ENCODE data around the gene TBL1X. TPM values are rescaled to one million over a fixed set of nuclear protein-coding genes. Genes with fewer than 3 reads are reported as not detected.

Gene TBL1X
- total and polyA plus RNA-seq, 2 of the 13 experiments (the other 11 are each of a cell fraction or from before 2014, with no cell fraction given): 17.6 to 19.9 TPM

- TF ChIP-seq, protein P1, sequence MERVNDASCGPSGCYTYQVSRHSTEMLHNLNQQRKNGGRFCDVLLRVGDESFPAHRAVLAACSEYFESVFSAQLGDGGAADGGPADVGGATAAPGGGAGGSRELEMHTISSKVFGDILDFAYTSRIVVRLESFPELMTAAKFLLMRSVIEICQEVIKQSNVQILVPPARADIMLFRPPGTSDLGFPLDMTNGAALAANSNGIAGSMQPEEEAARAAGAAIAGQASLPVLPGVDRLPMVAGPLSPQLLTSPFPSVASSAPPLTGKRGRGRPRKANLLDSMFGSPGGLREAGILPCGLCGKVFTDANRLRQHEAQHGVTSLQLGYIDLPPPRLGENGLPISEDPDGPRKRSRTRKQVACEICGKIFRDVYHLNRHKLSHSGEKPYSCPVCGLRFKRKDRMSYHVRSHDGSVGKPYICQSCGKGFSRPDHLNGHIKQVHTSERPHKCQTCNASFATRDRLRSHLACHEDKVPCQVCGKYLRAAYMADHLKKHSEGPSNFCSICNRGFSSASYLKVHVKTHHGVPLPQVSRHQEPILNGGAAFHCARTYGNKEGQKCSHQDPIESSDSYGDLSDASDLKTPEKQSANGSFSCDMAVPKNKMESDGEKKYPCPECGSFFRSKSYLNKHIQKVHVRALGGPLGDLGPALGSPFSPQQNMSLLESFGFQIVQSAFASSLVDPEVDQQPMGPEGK (CRISPR knock-in tag; IDR thresholded peaks at IDR 0.05): peak; percentile 73
- TF ChIP-seq ZNF781 (CRISPR knock-in tag; IDR thresholded peaks at IDR 0.05; ENCODE audit: borderline replicate concordance, not compliant biosample characterization) (no peak), ZKSCAN8 (CRISPR knock-in tag; IDR thresholded peaks at IDR 0.05; ENCODE audit: borderline replicate concordance) (no peak), ZFP90 (CRISPR knock-in tag; IDR thresholded peaks at IDR 0.05; ENCODE audit: borderline replicate concordance) (no peak), NFKB2 (CRISPR knock-in tag; IDR thresholded peaks at IDR 0.05; ENCODE audit: borderline replicate concordance) (no peak), ZFP62 (CRISPR knock-in tag; IDR thresholded peaks at IDR 0.05) (no peak), MYNN (CRISPR knock-in tag; IDR thresholded peaks at IDR 0.05; ENCODE audit: low read depth) (no peak), ZNF790 (CRISPR knock-in tag; IDR thresholded peaks at IDR 0.05; ENCODE audit: borderline replicate concordance) (no peak), ZNF788 (CRISPR knock-in tag; IDR thresholded peaks at IDR 0.05; ENCODE audit: borderline replicate concordance) (0 out of 2 replicates have a peak, but pooled peaks have one; percentile 51), ZNF225 (CRISPR knock-in tag; IDR thresholded peaks at IDR 0.05) (no peak), ZNF687 (CRISPR knock-in tag; IDR thresholded peaks at IDR 0.05) (peak; percentile 39), SMAD9 (CRISPR knock-in tag; IDR thresholded peaks at IDR 0.05) (no peak), STAT5B (CRISPR knock-in tag; IDR thresholded peaks at IDR 0.05) (no peak), NAIF1 (CRISPR knock-in tag; IDR thresholded peaks at IDR 0.05; ENCODE audit: borderline replicate concordance) (no peak), ZNF264 (CRISPR knock-in tag; IDR thresholded peaks at IDR 0.05) (no peak), ZSCAN22 (CRISPR knock-in tag; IDR thresholded peaks at IDR 0.05) (no peak), HDAC1 (CRISPR knock-in tag; IDR thresholded peaks at IDR 0.05) (peak; percentile 19; the same call in 1 of the 2 replicates)
- TF ChIP-seq, protein P2, sequence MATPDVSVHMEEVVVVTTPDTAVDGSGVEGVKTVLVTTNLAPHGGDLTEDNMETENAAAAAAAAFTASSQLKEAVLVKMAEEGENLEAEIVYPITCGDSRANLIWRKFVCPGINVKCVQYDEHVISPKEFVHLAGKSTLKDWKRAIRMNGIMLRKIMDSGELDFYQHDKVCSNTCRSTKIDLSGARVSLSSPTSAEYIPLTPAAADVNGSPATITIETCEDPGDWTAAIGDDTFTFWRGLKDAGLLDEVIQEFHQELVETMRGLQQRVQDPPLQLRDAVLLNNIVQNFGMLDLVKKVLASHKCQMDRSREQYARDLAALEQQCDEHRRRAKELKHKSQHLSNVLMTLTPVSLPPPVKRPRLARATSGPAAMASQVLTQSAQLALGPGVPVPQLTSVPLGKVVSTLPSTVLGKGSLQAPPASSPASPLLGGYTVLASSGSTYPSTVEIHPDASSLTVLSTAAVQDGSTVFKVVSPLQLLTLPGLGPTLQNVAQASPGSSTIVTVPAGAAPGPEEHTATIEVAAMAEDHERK (CRISPR knock-in tag; IDR thresholded peaks at IDR 0.05; ENCODE audit: low read depth): no peak
- TF ChIP-seq, protein P3, sequence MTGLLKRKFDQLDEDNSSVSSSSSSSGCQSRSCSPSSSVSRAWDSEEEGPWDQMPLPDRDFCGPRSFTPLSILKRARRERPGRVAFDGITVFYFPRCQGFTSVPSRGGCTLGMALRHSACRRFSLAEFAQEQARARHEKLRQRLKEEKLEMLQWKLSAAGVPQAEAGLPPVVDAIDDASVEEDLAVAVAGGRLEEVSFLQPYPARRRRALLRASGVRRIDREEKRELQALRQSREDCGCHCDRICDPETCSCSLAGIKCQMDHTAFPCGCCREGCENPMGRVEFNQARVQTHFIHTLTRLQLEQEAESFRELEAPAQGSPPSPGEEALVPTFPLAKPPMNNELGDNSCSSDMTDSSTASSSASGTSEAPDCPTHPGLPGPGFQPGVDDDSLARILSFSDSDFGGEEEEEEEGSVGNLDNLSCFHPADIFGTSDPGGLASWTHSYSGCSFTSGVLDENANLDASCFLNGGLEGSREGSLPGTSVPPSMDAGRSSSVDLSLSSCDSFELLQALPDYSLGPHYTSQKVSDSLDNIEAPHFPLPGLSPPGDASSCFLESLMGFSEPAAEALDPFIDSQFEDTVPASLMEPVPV (CRISPR knock-in tag; IDR thresholded peaks at IDR 0.05): no peak
Measured at GRCh38 chrX:9464435-9465371, at the start of gene TBL1X (continued).
